A673 (cell line): Measurements from ENCODE around the gene MMADHC.

Source experiments
- CTCF ChIP-seq: fragments of 300-800, 200-600 bp; sonication (generic); conservative IDR thresholded peaks from 2 replicates; pipeline ENCODE4 v1.5.1; 2017; ENCODE audit warnings: low read depth, mild to moderate bottlenecking, antibody characterized with exemption, low read length, moderate library complexity, mixed read lengths
- EZH2 ChIP-seq: fragments of 200-600 bp; sonication (generic); IDR thresholded peaks from 2 replicates; pipeline ENCODE4 v1.6.1; 2017; ENCODE audit warnings: borderline replicate concordance, low read depth, mild to moderate bottlenecking, mixed read lengths, antibody characterized with exemption, low read length; ENCODE audit not compliant: poor library complexity, severe bottlenecking

- TF ChIP-seq CTCF (no peak), EZH2 (no peak)
Measured at GRCh38 chr2:149586898-149587219, 716 bp downstream of the MMADHC start.
